ENCODE results near the gene GP5.

The GP5 gene, protein sequence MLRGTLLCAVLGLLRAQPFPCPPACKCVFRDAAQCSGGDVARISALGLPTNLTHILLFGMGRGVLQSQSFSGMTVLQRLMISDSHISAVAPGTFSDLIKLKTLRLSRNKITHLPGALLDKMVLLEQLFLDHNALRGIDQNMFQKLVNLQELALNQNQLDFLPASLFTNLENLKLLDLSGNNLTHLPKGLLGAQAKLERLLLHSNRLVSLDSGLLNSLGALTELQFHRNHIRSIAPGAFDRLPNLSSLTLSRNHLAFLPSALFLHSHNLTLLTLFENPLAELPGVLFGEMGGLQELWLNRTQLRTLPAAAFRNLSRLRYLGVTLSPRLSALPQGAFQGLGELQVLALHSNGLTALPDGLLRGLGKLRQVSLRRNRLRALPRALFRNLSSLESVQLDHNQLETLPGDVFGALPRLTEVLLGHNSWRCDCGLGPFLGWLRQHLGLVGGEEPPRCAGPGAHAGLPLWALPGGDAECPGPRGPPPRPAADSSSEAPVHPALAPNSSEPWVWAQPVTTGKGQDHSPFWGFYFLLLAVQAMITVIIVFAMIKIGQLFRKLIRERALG

GRCh38 chr3:194399166-194399565 is at the start of gene GP5:
Gene GP5, minus strand, starts transcription at chr3:194399266. Its CDS starts 984 bp downstream, at chr3:194398282.
- DNase-seq (ENCODE audit: low read depth in 2 of 2) = no peak

- no peak for DNase-seq (ENCODE audit: low read depth in 2 of 2)
These were observed 48.6 kb upstream of the GP5 start for GRCh38 chr3:194447657-194448056.

GRCh38 chr3:194447161-194447560 is 48.1 kb upstream of the GP5 start:
- no peak for DNase-seq (ENCODE audit: low read depth in 2 of 2)

GRCh38 chr3:194446754-194447153 is 47.7 kb upstream of the GP5 start:
- DNase-seq (ENCODE audit: low read depth in 2 of 2) = no peak

DNA sequence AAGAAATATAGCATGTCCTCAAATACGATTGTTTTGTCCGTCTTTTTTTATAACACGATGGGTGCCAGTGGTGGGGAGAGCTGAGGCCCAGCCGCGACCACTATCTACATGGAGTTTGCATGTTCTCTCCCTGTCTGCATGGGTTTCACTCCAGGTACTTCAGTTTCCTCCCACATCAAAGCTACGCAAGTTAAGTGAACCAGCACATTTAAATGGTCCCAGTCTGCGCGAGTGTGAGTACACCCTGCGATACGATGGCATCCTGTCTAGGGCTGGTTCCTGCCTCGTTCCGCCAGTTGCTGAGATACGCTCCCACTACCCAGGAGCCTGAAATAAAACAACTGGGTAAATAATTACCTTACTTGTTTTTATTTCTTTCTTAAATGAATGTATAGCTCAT is 47.1 kb upstream of the GP5 start:
- DNase-seq (ENCODE audit: low read depth in 2 of 2) = no peak

- no peak for DNase-seq (ENCODE audit: low read depth in 2 of 2)
These were observed 44.8 kb upstream of the GP5 start for GRCh38 chr3:194443901-194444300.

DNA sequence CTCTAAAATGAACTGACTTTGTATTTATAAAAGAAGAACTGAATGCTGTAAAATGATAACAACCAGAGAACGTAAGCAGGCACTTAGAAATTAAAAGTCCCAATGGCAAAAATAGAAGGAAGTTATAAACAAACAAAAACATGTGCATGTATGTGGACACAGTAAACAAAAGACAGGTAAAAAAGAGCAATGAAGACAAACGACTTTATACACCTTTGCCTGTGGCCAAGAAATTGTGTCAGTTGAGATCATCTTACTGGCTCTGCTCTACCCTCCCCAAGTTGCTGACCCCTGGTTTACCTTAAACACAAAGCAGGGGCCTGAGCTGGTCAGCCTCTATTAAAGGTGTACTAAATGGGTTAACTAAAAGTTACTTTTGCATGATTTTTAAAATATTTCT is 41.7 kb upstream of the GP5 start:
- no peak for DNase-seq (ENCODE audit: low read depth in 2 of 2)

DNA sequence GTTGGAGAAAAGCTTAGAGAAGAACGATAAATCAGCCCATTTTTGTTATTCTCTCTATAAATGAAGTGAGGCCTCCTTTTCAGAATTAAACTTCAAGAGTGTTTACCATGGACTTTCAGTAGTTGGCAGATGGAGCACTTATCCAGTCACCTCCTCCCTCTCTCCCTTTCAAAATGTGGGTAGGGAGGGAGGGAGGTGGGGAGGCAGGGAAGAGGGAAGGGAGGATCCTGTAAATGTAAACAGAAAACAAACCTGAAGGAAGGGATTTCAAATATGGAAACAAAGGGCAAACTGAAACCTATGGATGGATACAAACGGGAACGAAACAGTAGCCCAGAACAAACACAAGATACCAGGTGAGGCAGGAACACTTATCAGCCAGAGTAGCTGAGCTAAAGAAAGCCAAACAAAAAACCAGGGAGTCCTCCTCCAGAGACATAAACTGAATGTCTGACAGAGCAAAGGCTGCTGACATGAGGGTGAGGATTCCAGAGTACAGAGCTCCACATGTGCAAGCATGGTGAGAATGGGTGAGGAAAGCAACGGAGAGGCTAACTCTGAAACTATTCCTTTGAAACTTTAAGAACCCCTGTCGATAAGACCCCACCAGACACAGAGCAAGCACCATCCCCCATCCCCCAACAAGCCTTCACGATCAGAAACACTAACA is 41.0 kb upstream of the GP5 start:
- DNase-seq (ENCODE audit: low read depth in 2 of 2) = no peak

- DNase-seq (ENCODE audit: low read depth in 2 of 2) = no peak
These were observed 35.4 kb upstream of the GP5 start for GRCh38 chr3:194434503-194434902.

DNA sequence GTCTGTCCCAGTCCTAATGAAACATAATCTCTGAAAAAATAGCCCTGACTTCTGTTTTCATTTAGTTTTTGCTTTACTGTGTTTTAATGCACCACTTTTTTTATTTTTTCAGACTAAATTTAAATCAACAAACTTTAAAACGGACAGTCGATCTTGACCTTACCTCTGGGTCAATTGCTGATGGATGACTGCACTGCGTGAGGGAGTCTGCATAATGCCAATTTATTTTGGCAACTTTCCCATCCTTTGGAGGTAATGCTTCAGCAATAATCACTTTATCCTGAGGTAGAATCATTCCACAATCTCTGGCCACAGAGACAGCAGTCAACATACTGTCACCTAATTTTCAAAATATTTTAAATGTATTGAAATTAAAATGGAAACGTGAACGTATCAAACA is 32.5 kb upstream of the GP5 start:
- no peak for DNase-seq (ENCODE audit: low read depth in 2 of 2)

GRCh38 chr3:194425399-194425798 is 26.3 kb upstream of the GP5 start:
- no peak for DNase-seq (ENCODE audit: low read depth in 2 of 2)

GRCh38 chr3:194424953-194425352 is 25.9 kb upstream of the GP5 start:
- no peak for DNase-seq (ENCODE audit: low read depth in 2 of 2)

DNA sequence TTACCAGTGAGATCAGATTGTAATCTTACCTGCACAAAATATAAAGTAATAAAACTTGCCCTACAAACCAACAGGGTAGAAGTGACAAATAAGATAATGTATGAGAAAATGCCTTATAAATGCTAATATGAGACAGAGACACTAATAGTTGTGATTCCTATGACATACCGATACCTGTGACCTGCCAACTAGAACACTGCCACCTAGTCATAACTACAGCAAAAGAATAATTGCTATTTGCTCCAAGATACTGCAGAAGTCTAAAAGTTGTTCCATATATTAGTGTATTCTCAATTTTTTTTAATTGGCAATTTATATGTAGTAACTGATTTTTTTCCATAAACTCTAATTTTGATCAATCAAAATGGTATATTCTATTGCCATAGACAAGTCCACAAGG is 25.3 kb upstream of the GP5 start:
- DNase-seq (ENCODE audit: low read depth in 2 of 2) = no peak

DNA sequence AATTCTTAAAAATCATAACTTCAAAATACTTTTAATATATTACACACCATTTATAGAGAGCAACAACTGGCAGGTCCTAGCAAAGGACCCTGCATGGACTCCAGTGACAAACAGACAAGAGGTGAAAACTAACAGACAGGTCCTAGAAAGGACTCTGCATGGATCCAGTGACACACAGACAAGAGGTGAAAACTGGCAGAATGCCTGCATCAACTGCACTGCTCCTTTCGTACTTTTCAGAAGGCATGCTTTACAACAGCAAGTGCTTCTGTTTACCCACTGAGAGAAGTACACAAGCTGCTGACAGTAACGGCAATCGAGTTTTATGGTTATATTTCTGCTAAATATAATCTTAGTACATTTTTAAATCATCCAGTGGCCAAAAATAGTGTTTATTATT is 24.3 kb upstream of the GP5 start:
- no peak for DNase-seq (ENCODE audit: low read depth in 2 of 2)

DNA sequence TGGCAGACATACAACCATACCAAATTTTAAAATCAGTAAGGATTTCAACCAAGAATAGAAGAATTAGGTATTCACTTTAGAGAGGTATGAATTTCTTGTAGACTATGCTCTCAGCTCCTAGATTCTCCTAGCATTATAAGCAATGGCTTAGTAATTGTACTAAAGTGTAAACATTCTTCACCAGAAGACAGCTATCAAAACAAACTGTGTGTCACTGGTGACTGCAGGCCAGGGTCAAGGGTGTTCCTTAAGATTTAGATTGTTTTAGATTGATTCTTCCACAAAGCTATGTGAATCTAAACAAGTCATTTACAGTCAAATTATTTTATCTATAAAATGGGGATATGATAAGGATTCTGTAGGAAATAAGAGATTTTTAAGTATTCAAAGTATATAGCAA is 23.1 kb upstream of the GP5 start:
- DNase-seq (ENCODE audit: low read depth in 2 of 2) = no peak

- no peak for DNase-seq (ENCODE audit: low read depth in 2 of 2)
These were observed 19.6 kb upstream of the GP5 start for GRCh38 chr3:194418671-194419070.

DNA sequence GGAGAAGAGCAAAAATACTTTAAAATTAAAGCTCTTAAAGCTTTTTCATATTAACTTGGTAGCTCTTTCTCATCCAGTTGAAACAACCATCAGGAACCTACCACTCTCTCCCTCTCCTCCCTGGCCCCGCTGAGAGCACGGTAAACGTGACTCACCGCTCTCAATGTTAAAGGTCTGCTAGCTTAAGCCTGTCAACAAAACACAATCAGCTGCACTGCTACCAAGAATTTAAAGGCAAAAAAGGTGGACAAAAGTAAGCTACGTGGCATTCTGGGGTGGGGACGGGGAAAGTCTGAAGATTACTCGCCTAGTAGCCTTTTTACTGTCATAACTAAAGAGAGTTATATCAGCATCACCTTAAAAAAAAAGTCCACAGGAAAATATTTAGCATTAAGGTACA is 8.4 kb upstream of the GP5 start:
- DNase-seq (ENCODE audit: low read depth in 2 of 2) = no peak

DNA sequence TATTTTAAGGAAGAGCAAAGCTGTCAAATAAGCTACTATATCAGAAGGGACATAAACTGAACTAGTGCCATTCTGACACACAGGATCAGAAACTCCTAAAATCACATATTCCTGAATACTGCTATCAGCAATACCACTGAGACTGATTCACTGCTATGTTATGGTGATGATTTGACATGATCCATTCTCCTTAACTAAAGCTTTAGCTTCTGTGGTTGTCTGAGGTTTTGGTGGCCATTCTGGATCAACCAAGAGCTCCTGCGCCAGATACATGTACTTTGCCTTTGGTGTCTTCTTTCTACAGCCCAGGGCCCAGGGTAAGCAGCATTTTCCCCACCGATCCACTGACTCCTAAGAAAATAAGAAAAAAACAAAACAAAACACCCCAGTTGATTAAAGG is 6.7 kb upstream of the GP5 start:
- no peak for DNase-seq (ENCODE audit: low read depth in 2 of 2)

GRCh38 chr3:194404365-194405140 is 5.5 kb upstream of the GP5 start:
- no peak for DNase-seq (ENCODE audit: low read depth in 2 of 2)

DNA sequence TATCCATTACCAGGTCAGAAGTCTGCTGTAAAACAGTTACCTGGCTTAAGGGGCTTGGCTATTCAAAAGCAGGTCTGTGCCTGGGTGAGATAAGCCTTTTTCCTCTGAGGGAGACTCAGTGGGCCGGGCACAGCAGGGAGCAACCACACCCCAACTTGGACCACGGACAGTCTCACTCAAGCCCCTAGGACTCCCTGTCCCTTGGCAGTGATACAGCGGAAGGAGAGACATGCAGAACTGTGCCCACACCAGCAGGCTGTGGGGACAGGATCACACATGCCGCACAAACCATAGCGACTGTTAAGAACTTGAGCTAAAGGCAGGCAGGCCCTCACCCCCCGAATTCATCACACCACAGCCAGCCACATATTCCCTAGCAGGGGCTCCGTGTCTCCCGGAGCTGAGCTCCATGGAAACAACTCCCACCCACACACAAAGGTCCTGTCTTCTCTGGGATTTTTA is 2.8 kb upstream of the GP5 start:
- no peak for DNase-seq (ENCODE audit: low read depth in 2 of 2)

DNA sequence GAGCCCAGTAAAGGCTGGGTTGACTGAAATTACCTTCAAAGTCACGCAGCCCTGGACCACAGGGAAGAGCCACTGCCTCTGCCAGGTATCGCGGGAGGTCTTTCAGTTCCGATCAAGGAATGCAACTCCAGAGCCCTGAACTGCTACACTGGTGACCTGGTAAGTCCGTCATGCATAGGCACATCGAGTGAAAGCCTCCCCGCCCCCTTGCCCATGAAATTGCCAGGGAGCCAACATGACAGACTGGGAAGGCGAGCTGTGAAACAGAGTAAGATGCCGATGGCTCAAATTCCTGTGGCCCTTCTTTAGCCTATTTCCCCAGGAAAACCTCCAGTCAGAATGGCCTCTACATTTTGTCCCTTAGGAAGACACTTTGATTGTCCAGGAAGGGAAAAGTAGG is 2.3 kb upstream of the GP5 start:
- DNase-seq (ENCODE audit: low read depth in 2 of 2) = no peak

GRCh38 chr3:194399874-194400411 is 877 bp upstream of the GP5 start:
- DNase-seq (ENCODE audit: low read depth in 2 of 2) = no peak

Data from stimulated activated CD8-positive, alpha-beta memory T cell treated with anti-CD3 and anti-CD28 coated beads, Interleukin-2, amount 100 ng/mL, for 48 hours (primary cell).